Measurements from ENCODE around the gene HSPA14. TPM values are rescaled to one million over a fixed set of nuclear protein-coding genes. Genes with fewer than 3 reads are reported as not detected.

Gene HSPA14
- polyA plus RNA-seq, 2 of the 4 experiments (the other 2 are of a cell fraction), result 34.2 to 45.7 TPM

GRCh38 chr10:14879928-14880193, 41.8 kb downstream of the HSPA14 start:
- Histone ChIP-seq H3K4me1 (peaks cover 29% of the 10 kb centered on the region), H3K4me3 (peak overlapping the region; percentile 96), H3K27ac (peak overlapping the region; percentile 97 to 98), H3K4me2 (peak overlapping the region; percentile 94), H3K9me3 (no peaks in the 10 kb centered on the region)
- ChIA-PET POLR2A (interaction anchor here (2.6 kb wide), 1 partner anchor 74 kb away, joined by 13 read pairs; the partner anchor contains the start of gene DCLRE1C), CTCF (interaction anchor here (0.9 to 1.1 kb wide), 2 partner anchors 10 to 25 kb away, joined by 3 to 4 read pairs; no protein-coding TSS in a partner anchor)
- TF ChIP-seq CHD4 (IDR thresholded peaks at IDR 0.05; ENCODE audit: borderline replicate concordance), result no peak
- no peak for TF ChIP-seq PHF8 (IDR thresholded peaks at IDR 0.05; ENCODE audit: borderline replicate concordance, low read depth)
- no peak for TF ChIP-seq ATOH8 (CRISPR knock-in tag; IDR thresholded peaks at IDR 0.05; ENCODE audit: low read depth)
- TF ChIP-seq BHLHE40 (IDR thresholded peaks at IDR 0.05; ENCODE audit: low read depth, low read length), result no peak
- TF ChIP-seq CEBPB (IDR thresholded peaks at IDR 0.05), result no peak
- TF ChIP-seq CBX2 (IDR thresholded peaks at IDR 0.05; ENCODE audit: borderline replicate concordance, low read depth), result no peak
- TF ChIP-seq MYC (IDR thresholded peaks at IDR 0.05; ENCODE audit: borderline replicate concordance, low read length), result no peak
- no peak for TF ChIP-seq BCL3 (IDR thresholded peaks at IDR 0.05)
- no peak for TF ChIP-seq HES2 (IDR thresholded peaks at IDR 0.05)
- TF ChIP-seq RAD21 (conservative IDR thresholded peaks at IDR 0.05 in 1 of 2, IDR thresholded peaks at IDR 0.05 in 1 of 2), result no peak
- TF ChIP-seq JUN (IDR thresholded peaks at IDR 0.05), result no peak
- no peak for TF ChIP-seq EHF (CRISPR knock-in tag; IDR thresholded peaks at IDR 0.05)
- no peak for TF ChIP-seq ELK1 (IDR thresholded peaks at IDR 0.05; ENCODE audit: low read depth, low read length)
- no peak for TF ChIP-seq CBX8 (IDR thresholded peaks at IDR 0.05)
- no peak for TF ChIP-seq EP300 (IDR thresholded peaks at IDR 0.05)
- TF ChIP-seq FOXS1 (CRISPR knock-in tag; IDR thresholded peaks at IDR 0.05), result no peak
- no peak for TF ChIP-seq ZSCAN20 (CRISPR knock-in tag; IDR thresholded peaks at IDR 0.05)
- no peak for TF ChIP-seq E2F6 (IDR thresholded peaks at IDR 0.05; ENCODE audit: borderline replicate concordance, low read depth)
- no peak for TF ChIP-seq NR3C1 (IDR thresholded peaks at IDR 0.05)
- no peak for TF ChIP-seq MAX (IDR thresholded peaks at IDR 0.05)
- WGBS (ENCODE audit: missing lambda C conversion rate), result 4% methylated on average over 5 of the region's 5 CpGs
- ATAC-seq (no peak), DNase-seq (ENCODE audit: low read depth in 1 of 2, low spot score in 1 of 2) (peak in 1 of 2 experiments; percentile 13), FAIRE-seq (no peak)

GRCh38 chr10:14880229-14880628, 42.1 kb downstream of the HSPA14 start:
- FAIRE-seq, result no peak
- H3K4me3 ChIP-seq, result peak overlapping the region; percentile 96
- no peak for DNase-seq (ENCODE audit: low read depth in 1 of 2, low spot score in 1 of 2)
- peak overlapping the region; percentile 97 to 98; a peak in 5 of 6 replicates for H3K27ac ChIP-seq
- ChIA-PET CTCF (interaction anchor here (0.9 to 1.1 kb wide), 2 partner anchors 10 to 25 kb away, joined by 3 to 4 read pairs; no protein-coding TSS in a partner anchor), POLR2A (no interaction called here)
- WGBS (ENCODE audit: missing lambda C conversion rate), result 80% methylated on average over 7 of the region's 7 CpGs
- ATAC-seq, result no peak
- peaks cover 29% of the 10 kb centered on the region for H3K4me1 ChIP-seq
- H3K4me2 ChIP-seq, result peak overlapping the region; percentile 94
- H3K9me3 ChIP-seq, result no peaks in the 10 kb centered on the region
- TF ChIP-seq REST (IDR thresholded peaks at IDR 0.05), result peak; percentile 65
- no peak for TF ChIP-seq BCL3 (IDR thresholded peaks at IDR 0.05)
